Activated T-cell treated with anti-CD3 and anti-CD28 coated beads, Interleukin-2, amount 50 U/mL, for 72 hours (primary cell): Measurements from ENCODE around the gene CDC42. TPM values are rescaled to one million over a fixed set of nuclear protein-coding genes. Genes with fewer than 3 reads are reported as not detected.

ENCODE experiments used
- ATAC-seq, 2 donors: fragments of 150-1000 bp; cut with Tn5 transposase; replicated peaks in 1 of 2; 2 replicates each; pipeline ENCODE4 v1.10.0; 2021; ENCODE audit warnings: moderate library complexity in 2 of 2, mild to moderate bottlenecking in 1 of 2
- DNase-seq, 2 donors: peaks; one replicate each; pipeline ENCODE4 v3.0.0; 2021 to 2022; ENCODE audit warnings: mixed read lengths in 1 of 2
- H3K27ac Mint-ChIP-seq: one replicate; pipeline ENCODE4 v1.8.0; 2022; ENCODE audit warnings: mild to moderate bottlenecking, moderate library complexity, mixed read lengths
- H3K27me3 Mint-ChIP-seq: one replicate; pipeline ENCODE4 v1.8.0; 2022; ENCODE audit warnings: low read depth, mixed read lengths
- H3K36me3 Mint-ChIP-seq, 2 donors: one replicate each; pipeline ENCODE4 v1.8.0; 2022; ENCODE audit warnings: mixed read lengths in 2 of 2, mild to moderate bottlenecking in 1 of 2; ENCODE audit not compliant: insufficient read depth in 2 of 2
- H3K4me1 Mint-ChIP-seq: one replicate; pipeline ENCODE4 v1.8.0; 2022; ENCODE audit warnings: low read depth, mixed read lengths
- H3K4me3 Mint-ChIP-seq, 2 donors: one replicate each; pipeline ENCODE4 v1.8.0; 2022; ENCODE audit warnings: mild to moderate bottlenecking in 2 of 2, mixed read lengths in 2 of 2, moderate library complexity in 2 of 2
- H3K9me3 Mint-ChIP-seq, 2 donors: one replicate each; pipeline ENCODE4 v1.8.0; 2022; ENCODE audit warnings: mixed read lengths in 2 of 2
- total RNA-seq, 2 donors: library from RNA; stranded (reverse); gene quantifications; one replicate each; pipeline ENCODE4 v1.2.3, GENCODE V29; 2022

Gene CDC42
- total RNA-seq, 2 donors from 2014 or later: 292 to 349 TPM

DNA sequence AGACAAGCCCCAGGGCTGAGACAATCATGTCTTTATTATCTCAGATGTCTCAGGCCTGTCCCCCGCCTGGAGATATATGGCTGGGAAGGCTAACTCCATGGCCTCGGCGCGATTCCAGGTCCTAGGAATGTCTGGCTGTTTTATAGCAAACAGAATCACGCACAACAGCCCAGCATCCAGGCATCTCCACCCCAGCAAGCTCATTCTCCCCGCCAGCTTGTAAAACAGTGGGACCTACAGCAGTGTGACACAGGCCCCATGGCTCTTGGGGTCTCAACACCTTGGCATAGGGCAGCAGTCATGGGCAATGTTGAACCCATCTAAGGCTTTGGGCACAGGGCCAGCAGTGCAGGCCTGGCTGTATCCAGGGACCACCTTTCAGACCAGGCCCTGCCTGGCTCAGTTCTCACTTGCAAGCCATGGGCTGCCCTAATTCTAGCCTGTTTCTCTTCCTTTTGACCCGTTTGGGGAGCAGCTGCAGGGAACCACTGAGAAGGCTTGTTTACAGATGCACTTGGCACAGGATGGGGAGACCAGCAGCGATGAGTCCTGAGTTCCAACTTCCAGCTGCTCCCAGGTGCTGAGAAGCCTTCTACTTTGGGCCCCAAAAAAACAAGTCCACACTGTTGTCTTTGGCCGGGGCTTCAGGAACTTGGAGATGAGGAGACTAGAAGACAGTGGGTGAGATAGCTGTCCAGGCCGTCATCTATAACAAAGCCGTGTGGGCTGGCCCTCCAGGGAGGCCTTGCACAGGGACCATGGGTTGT lies 56.0 kb downstream of the CDC42 start:
- peaks cover 39% of the 10 kb centered on the region for H3K4me1 Mint-ChIP-seq
- H3K27me3 Mint-ChIP-seq: no peaks in the 10 kb centered on the region
- peak overlapping the region; percentile 13 for H3K27ac Mint-ChIP-seq
- DNase-seq (no peak), ATAC-seq (no peak)
- H3K9me3 Mint-ChIP-seq: no peaks in the 10 kb centered on the region
- H3K36me3 Mint-ChIP-seq: peaks cover 10 to 27% of the 10 kb centered on the region in 2 donors
- H3K4me3 Mint-ChIP-seq: no peak overlapping the region

DNA sequence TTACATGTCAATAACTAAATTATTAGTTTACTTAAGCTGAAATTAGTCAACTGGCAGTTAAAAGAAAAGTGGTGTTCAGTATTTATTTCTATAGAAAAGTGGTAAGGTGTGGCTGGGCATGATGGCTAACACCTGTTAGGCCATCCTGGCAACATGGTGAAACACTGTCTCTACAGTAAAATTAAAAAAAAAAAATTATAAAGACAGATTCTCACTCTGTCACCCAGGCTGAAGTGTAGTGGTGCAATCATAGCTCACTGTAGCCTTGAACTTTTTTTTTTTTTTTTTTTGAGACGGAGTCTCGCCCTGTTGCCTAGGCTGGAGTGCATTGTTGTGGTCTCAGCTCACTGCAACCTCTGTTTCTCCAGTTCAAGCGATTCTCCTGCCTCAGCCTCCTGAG lies 57.5 kb downstream of the CDC42 start:
- peaks cover 25% of the 10 kb centered on the region for H3K4me1 Mint-ChIP-seq
- no peaks in the 10 kb centered on the region for H3K27me3 Mint-ChIP-seq
- H3K9me3 Mint-ChIP-seq: no peaks in the 10 kb centered on the region
- no peak overlapping the region for H3K27ac Mint-ChIP-seq
- no peak for DNase-seq
- no peak for ATAC-seq
- H3K4me3 Mint-ChIP-seq: no peak overlapping the region
- H3K36me3 Mint-ChIP-seq: peaks cover 4 to 17% of the 10 kb centered on the region in 2 donors

DNA sequence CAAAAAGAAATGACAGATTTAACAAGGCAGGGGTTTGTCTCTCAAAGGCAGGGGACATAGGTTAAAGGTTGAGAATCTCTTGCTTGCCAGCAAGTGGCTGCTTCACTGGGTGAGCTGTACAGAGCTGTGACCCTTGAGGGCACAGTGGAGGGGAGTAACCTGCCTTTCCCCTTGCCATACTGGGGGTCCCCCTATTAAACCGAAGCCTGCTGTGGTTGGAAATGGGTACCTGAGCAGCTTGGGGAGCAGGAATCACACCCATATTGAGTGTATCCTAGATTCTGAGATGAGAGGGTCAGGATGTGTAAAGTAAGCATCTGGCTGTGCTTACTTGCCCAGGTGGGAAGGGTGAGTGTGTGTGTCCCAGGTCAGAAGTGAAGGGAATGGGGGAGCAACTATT lies 58.6 kb downstream of the CDC42 start:
- H3K36me3 Mint-ChIP-seq: peaks cover 0 to 13% of the 10 kb centered on the region in 2 donors
- no peaks in the 10 kb centered on the region for H3K9me3 Mint-ChIP-seq
- no peaks in the 10 kb centered on the region for H3K27me3 Mint-ChIP-seq
- ATAC-seq: no peak
- DNase-seq: no peak
- peaks cover 15% of the 10 kb centered on the region for H3K4me1 Mint-ChIP-seq
- no peak overlapping the region for H3K4me3 Mint-ChIP-seq
- no peak overlapping the region for H3K27ac Mint-ChIP-seq

DNA sequence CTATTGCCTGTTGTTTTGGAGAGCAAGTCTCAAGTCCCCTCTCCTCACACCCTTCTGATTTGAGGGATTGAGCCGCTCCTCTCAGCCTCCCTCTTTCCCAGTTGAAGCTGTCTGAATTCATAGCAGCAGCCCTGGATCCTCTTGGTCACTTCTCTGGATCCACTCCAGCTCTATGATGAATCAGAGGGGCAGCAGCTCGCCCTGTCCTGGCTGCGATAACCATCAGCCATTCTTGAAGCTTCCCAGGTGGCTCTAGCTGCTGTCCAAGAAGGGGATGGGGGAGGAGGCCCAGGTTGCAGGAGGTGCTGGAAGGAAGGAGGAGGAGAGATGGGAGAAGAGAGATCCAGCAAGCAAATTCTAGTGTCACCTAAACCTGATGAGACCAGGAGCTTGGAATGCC lies 59.1 kb downstream of the CDC42 start:
- H3K9me3 Mint-ChIP-seq: no peaks in the 10 kb centered on the region
- peak overlapping the region; percentile 70 for H3K27ac Mint-ChIP-seq
- DNase-seq (no peak), ATAC-seq (no peak)
- peaks cover 10% of the 10 kb centered on the region for H3K4me1 Mint-ChIP-seq
- peaks cover 0 to 11% of the 10 kb centered on the region in 2 donors for H3K36me3 Mint-ChIP-seq
- H3K27me3 Mint-ChIP-seq: no peaks in the 10 kb centered on the region
- no peak overlapping the region for H3K4me3 Mint-ChIP-seq

DNA sequence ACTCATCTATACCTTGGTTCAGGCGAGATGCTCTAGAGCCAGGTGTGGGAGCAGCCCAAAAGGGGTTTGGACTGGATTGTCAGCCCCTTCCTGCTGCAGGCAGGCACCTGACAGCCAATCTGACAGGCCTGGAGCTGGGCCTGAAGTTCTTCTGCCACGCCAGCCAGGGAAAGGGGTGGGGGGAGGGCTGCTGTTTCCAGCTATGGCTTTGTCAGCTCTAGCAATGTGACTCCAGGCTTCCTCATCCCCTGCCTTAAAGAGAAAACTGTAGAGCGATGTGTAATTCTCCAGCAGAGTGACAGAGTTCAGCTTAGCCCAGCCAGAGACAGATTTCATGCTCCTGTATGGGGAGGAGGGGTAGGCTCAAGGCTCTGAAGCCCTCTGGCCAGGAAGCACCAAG lies 60.0 kb downstream of the CDC42 start:
- H3K4me1 Mint-ChIP-seq: peaks cover 6% of the 10 kb centered on the region
- no peaks in the 10 kb centered on the region for H3K9me3 Mint-ChIP-seq
- H3K4me3 Mint-ChIP-seq: no peak overlapping the region
- peak overlapping the region; percentile 25 for H3K27ac Mint-ChIP-seq
- no peaks in the 10 kb centered on the region for H3K27me3 Mint-ChIP-seq
- peaks cover 0 to 9% of the 10 kb centered on the region in 2 donors for H3K36me3 Mint-ChIP-seq
- DNase-seq (no peak), ATAC-seq (no peak)

DNA sequence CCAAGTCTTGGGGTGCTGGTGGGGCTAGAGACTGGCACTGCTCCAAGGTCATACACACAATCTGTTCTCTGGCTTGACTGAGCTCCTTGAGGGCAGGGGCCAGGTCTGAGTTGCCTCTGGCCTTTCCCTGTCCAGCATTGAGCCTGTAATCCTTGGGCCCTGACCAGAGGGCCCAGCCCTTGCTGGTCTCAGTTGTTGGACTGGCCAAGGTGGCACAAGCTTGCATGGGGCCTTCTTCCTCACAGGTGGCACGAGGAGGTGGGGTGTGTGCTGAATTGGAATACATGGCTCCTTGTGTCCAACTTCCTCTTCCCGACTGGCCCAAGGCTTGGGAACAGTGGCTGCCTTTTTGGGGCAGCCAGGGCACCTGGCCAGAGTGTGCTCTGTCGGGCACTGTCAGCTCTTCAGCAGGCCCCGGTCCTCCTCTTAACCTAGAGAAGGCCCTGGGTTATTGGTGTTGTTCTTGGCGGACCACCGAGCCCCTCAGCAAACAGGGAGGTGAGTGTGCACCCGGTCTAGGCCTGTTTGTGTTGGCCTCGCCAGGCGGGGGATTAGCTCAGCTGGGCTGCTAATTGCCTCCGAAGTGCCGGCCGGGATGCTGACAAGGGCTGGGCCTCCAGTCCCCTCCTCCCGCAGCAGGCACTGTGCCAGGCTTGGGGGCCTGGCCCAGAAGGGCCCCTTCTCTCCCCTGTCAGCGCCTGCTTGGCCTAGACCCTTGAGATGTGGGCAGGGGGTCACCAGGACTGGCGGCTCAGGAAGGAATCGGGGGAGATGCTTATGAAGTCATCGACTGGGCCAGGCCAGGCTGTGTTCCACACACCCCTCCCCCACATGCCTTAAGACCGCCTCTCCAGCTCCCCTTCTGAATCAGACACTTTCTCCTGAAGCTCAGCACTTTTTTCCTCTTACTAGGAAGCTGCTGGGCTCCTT lies 61.8 kb downstream of the CDC42 start:
- H3K4me1 Mint-ChIP-seq: peaks cover 20% of the 10 kb centered on the region
- no peaks in the 10 kb centered on the region for H3K9me3 Mint-ChIP-seq
- ATAC-seq: peak in 1 of 2 donors; percentile 4
- no peak overlapping the region for H3K4me3 Mint-ChIP-seq
- H3K36me3 Mint-ChIP-seq: peaks cover 2 to 13% of the 10 kb centered on the region in 2 donors
- H3K27me3 Mint-ChIP-seq: no peaks in the 10 kb centered on the region
- DNase-seq: no peak
- no peak overlapping the region for H3K27ac Mint-ChIP-seq

DNA sequence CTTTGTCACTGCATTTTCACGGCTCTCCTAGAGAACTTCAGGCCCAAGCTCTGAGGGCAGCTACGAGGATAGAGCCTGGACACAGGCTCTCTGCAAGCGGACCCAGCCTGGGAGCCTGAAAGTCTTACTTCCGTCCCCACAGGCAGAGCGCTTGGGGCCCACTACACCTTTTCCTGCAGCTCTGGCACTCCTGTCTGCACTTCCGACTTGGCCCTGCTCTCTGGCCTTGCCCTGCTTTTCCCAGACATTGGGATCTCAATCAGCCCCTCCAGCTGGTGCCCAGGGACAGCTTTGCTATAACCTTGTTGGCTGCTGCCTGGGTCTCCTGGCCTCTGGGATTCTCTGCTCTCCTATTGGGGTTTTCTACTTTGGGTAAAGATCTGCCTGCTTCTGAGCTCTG lies 62.8 kb downstream of the CDC42 start:
- Mint-ChIP-seq H3K36me3 (peaks cover 2 to 13% of the 10 kb centered on the region in 2 donors), H3K9me3 (no peaks in the 10 kb centered on the region), H3K4me1 (peaks cover 20% of the 10 kb centered on the region), H3K4me3 (no peak overlapping the region), H3K27me3 (no peaks in the 10 kb centered on the region), H3K27ac (peak overlapping the region; percentile 17)
- ATAC-seq: no peak
- DNase-seq: no peak

DNA sequence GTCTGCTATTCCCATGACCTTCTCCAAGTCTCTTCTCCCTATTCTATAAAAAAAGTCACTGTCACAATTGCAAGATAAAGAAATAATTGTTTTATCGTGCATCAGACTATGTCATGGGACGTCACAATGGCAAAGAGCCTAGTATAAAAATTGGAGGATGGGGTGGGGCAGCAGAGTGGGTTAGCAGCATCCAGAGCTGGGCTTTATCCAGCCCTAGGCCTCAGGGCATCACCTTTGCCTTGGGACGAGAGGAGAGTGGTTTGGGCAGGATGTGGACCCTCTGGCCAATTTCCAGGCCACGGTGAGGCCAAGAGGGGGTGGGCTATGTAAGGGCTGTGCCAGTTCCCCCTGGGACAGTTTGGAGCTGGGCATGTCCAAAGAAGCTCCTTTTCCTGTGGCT lies 64.7 kb downstream of the CDC42 start:
- Mint-ChIP-seq H3K4me3 (no peak overlapping the region), H3K27me3 (no peaks in the 10 kb centered on the region), H3K9me3 (no peaks in the 10 kb centered on the region), H3K36me3 (peaks cover 2 to 8% of the 10 kb centered on the region in 2 donors), H3K27ac (no peak overlapping the region), H3K4me1 (peaks cover 20% of the 10 kb centered on the region)
- ATAC-seq (no peak), DNase-seq (no peak)

DNA sequence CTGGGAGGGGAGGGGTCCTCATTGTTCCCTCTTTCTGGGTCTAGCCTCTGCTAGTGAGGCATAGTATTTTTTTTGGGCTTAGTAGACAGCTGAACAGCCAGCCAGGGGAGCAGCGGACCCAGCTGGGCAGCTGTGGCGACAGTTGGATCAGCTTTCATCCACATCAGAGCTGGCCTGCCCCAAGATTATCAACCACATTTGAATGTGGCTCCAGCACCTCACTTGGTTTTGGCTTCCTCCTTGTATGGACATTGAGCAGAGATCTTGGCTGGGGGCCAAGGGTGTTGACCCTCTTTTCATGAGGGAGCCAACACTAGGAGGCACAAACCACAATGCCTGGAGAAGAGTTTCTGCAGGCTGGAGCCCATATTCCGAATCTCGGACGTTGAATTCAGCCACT lies 65.3 kb downstream of the CDC42 start:
- H3K9me3 Mint-ChIP-seq: no peaks in the 10 kb centered on the region
- H3K4me3 Mint-ChIP-seq: no peak overlapping the region
- DNase-seq (no peak), ATAC-seq (no peak)
- H3K36me3 Mint-ChIP-seq: peaks cover 2 to 8% of the 10 kb centered on the region in 2 donors
- peaks cover 20% of the 10 kb centered on the region for H3K4me1 Mint-ChIP-seq
- H3K27me3 Mint-ChIP-seq: no peaks in the 10 kb centered on the region
- peak overlapping the region; percentile 43 for H3K27ac Mint-ChIP-seq

DNA sequence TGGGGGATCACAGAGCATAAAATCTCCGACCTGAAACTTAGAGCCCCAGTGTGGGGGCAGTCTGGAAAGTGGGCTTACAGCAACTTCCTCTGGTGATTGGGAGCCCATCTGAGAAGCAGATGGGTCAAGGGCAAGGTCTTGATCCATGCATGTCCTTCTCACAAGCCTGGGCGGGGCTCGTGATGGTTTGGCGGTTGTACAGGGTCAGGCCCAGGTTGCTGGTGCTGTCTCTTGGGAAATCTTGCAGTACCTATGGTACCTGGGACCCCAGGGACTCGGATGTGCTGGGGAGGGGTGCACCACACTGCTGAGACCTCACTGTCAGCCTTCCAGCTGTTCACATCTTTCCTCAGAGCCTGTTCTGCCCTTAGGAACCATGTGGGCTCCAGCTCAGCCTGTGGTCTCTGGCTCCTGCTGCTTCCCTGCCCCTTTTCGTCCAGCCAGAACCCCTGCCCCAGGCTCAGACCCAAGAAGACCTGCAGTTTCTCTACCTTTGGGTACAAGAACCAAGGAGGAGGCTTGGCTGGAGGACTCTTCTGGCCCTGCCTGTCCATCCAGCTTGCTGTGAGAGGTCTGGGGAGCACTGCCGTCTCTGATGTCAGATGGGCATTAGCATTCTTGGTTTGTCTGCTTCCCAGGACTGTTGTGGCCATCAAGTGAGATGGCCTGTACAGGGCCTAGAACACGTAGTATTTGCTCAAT lies 65.9 kb downstream of the CDC42 start:
- H3K27ac Mint-ChIP-seq: peak overlapping the region; percentile 43
- no peak for ATAC-seq
- DNase-seq: no peak
- H3K4me3 Mint-ChIP-seq: no peak overlapping the region
- peaks cover 16% of the 10 kb centered on the region for H3K4me1 Mint-ChIP-seq
- peaks cover 2 to 6% of the 10 kb centered on the region in 2 donors for H3K36me3 Mint-ChIP-seq
- H3K27me3 Mint-ChIP-seq: no peaks in the 10 kb centered on the region
- no peaks in the 10 kb centered on the region for H3K9me3 Mint-ChIP-seq

DNA sequence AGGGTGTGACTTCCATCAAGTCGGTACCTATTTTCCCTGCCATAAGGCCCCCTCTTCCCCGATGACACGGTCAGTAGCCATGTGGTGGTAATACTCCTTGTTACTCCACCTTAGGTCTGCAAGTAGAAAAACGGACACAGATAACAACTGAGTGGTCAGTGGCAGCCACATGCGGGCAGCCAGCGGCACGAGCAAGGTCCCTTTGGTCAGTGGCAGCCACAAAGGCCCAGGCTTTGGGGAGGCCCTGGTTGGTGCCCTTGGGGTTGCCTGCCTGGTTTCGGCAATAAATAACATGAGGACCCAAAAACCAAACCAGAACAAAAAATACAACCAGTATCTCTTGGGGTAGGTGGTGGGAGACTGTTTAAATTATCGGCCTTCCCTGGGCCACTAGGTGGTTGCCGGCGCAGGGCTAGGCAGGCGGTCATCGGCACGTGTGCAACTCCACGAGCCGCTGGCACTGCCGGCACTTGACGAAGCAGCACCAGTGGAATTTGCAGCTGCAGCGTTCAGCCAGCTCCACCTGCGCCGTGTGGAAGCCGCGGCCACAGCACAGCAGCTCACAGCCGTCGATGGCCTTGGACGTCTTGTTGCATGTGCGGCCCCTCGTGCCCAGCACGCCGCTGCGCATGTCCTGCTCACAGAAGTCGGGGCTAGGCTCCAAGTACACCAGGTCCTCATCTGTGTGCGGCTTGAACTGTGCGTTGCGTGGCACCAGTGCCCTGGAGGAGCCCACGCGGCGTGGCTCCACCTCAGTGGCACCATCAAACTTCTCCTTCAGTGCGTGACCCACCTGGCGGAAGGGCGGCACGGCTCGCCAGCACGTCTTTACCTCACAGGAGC lies 67.3 kb downstream of the CDC42 start:
- peaks cover 14% of the 10 kb centered on the region for H3K4me1 Mint-ChIP-seq
- no peak overlapping the region for H3K27ac Mint-ChIP-seq
- peaks cover 2 to 6% of the 10 kb centered on the region in 2 donors for H3K36me3 Mint-ChIP-seq
- no peak overlapping the region for H3K4me3 Mint-ChIP-seq
- no peak for DNase-seq
- ATAC-seq: no peak
- no peaks in the 10 kb centered on the region for H3K9me3 Mint-ChIP-seq
- no peaks in the 10 kb centered on the region for H3K27me3 Mint-ChIP-seq

DNA sequence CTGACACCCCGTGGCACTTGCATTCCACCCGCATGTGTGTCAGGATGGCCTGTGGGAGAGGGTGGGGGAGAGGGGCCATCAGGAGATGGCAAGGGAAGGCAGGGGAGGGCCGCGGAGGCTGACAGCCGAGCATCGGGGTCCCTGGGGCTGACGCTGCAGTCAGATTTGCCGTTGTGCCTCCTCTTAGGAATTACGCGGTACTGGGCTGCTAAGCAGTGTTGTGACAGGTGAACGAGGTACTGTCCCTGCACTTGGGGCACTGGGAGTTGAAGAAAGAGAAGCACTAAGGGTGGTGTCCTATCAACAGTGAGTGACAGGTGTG lies 67.9 kb downstream of the CDC42 start:
- peaks cover 2 to 4% of the 10 kb centered on the region in 2 donors for H3K36me3 Mint-ChIP-seq
- H3K27ac Mint-ChIP-seq: no peak overlapping the region
- no peak for DNase-seq
- H3K9me3 Mint-ChIP-seq: no peaks in the 10 kb centered on the region
- ATAC-seq: peak in 1 of 2 donors; percentile 9
- H3K4me1 Mint-ChIP-seq: peaks cover 14% of the 10 kb centered on the region
- H3K27me3 Mint-ChIP-seq: no peaks in the 10 kb centered on the region
- H3K4me3 Mint-ChIP-seq: no peak overlapping the region
